Sciatic nerve (tissue), 2 donors: ENCODE results near the gene SNAP25. TPM values are rescaled to one million over a fixed set of nuclear protein-coding genes. Genes with fewer than 3 reads are reported as not detected.
A peak's percentile ranks its signal among the peaks of the same experiment; 100 is the strongest.

Experiments
- ATAC-seq: fragments of 200-7000 bp; cut with Tn5 transposase; one replicate; pipeline ENCODE4 v1.9.1; 2020; ENCODE audit warnings: mild to moderate bottlenecking, moderate library complexity
- DNase-seq: peaks from one replicate; pipeline ENCODE4 v3.0.0-alpha.2; 2020; ENCODE audit warnings: low spot score
- intact Hi-C: fragments of 100-400 bp; cut with DNase I; formaldehyde crosslinking; loops from one replicate; pipeline ENCODE4 v1.14.2; 2022
- total RNA-seq: library from RNA; stranded (reverse); fragmentation: NEBNext Ultra II Directional; extraction: Animal tissue kit (Norgen Biotek cat#: 25700); gene quantifications from one replicate; pipeline ENCODE4 v1.2.1, GENCODE V29; 2021
- donor health status: DM: no; HTN: no; CAD: no.
- donor health status: DM: no; HTN: no; CAD: no.

The SNAP25 gene
- total RNA-seq, 1 donor from 2014 or later = 2.5 TPM

DNA sequence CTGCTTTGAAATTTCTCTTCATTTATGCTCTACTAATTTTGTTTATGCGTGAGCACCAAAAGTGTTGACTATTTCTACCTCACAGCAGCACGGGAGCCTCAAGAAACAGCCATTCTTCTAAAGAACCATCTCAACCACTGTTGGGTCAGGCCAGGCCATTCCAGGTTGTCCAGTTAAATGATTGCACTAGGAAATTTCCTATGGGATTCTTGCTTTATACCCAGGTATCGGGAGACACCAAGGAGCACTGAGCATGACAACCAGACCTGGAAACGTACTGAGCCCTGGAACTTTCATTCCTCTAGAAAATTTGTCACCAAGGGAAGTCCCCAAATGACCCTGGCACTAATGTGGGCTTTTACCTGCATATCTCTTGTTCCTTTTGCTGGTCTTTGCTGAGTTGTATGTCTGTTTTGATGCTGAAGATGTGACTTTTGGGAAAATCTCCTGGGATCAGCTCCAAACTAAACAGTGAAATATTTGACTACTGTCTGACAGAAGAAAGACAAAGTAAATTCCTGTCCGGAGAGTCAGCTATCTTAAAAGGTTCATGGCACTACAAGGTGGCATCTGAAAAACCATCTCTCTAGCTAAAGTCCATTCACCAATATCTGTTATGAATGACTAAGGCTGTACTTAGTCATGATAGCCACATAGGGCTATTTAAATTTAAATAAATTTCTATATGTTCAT, 70.5 kb downstream of the SNAP25 start:
- DNase-seq (no peak), ATAC-seq (no peak)
- intact Hi-C loops = no loop called here

- ATAC-seq = no peak
- intact Hi-C loops = no loop called here
- no peak for DNase-seq
These were observed 73.1 kb downstream of the SNAP25 start for GRCh38 chr20:10291568-10292248.

DNA sequence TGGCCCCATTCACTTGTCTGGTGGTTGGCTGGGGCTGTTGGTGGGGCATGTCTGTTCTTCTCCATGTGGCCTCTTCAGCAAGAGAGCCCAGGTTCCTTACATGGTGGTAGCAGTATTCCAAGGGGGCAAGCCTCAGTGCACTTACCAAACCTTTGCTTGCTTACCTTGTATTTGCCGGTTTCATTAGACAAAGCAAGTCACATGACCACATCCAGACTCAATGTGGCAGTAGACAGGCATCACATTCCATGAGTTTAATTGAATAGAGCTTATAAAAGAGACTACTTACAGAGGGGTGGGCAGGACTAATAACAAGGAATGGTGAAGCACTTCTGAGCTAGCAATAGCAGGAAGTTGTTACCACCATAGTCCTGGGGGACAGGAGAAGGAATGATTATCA, 78.6 kb downstream of the SNAP25 start:
- ATAC-seq = no peak

DNA sequence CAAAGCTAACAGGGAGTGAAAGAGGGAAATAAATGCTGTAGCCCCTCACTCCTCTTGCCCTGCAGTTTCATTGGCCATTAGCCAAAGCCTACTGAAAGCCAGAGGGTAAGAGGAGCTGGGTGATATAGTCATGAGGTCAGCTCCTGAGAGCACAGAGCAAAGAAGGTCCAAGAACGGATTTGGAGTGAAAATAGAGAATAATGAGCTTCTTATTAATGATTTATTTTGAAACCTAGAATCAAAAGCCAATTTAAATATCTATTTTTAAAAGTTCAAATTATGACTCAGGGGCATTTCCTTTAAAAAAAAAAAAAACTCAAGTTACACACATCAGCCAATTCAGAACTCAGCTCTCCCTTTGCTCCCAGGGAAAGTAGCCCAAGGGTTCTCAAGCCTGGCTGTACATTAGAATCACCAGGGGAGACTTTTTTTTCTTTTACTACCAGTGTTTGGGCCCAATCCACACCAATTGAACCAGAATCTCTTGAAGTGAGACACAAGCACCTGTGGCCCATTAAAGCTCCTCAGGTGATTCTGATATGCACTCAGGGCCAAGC, 79.1 kb downstream of the SNAP25 start:
- ATAC-seq (no peak), DNase-seq (no peak)
- intact Hi-C loops = loop anchor here (5.0 kb wide), 1 partner anchor 725 kb away; no protein-coding TSS in a partner anchor

More for the DNA sequence above, 78.6 kb downstream of the SNAP25 start:
- intact Hi-C loops = loop anchor here (5.0 kb wide), 1 partner anchor 725 kb away; no protein-coding TSS in a partner anchor
- no peak for DNase-seq

DNA sequence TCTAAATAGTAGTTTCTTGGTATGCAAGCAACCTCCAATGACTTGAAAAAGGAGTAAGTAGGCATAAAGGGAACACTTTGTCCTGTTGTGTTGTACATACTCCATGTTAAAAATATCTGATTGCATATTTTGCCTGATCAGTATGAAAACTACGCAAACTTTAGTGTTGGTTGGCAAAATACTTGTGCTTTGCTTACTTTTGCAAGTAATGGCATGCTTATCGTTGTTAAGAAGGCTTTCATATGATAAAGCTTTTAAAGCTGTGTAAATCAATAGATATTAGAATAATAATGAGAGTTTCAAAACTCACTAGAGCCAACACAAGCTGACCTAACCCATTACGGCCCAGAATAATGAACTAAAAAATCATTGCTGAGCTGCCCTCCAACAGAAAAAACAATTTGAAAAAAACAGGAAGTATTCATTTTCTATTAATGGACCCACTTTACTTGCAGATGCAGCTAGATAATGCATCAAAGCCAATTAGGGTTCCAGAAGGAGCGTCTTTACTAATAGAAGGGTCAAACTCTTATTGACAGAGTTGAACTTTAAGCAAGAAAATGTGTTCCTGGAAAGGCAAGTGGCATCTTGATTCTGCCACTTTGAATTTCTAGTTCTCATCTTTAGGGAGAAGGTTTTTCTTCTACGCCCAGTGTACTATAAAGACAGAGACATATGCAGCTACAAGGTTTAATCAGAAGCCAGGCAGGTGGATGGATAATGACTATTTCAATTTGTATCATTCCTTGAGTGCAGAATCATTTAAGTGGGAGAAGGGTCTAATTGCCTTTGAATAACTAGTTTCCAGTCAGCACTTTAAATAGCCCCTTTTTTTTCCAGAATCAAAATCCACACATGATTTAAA, 82.2 kb downstream of the SNAP25 start:
- intact Hi-C loops = no loop called here
- no peak for ATAC-seq
- no peak for DNase-seq

GRCh38 chr20:10303852-10304251, 85.2 kb downstream of the SNAP25 start:
- ATAC-seq (no peak), DNase-seq (no peak)
- intact Hi-C loops = no loop called here

DNA sequence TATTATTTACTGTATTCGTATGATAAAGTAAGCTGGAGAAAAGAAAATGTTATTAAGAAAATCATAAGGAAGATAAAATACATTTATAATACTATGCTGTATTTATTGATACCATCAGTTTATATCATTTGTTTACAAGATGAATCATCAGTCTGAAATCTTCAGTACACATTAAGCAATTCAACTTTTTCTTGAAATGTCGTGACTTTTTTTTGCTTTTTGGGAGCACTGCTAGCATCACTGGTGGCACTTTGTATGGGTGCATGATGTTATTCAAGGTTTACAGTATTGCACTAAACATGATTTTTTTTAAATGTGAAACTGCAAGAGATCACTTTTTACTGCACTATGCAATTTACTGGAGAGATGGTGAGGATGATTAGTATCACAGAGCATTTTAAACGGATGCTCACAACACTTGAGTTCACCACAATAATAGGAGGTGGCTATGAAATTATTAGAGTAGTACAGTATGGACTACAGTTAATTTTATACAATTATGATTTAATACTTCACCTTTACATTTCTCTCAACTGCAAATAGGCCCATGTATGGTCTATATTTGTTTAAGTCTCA, 85.9 kb downstream of the SNAP25 start:
- intact Hi-C loops = no loop called here
- ATAC-seq = no peak
- DNase-seq = no peak

DNA sequence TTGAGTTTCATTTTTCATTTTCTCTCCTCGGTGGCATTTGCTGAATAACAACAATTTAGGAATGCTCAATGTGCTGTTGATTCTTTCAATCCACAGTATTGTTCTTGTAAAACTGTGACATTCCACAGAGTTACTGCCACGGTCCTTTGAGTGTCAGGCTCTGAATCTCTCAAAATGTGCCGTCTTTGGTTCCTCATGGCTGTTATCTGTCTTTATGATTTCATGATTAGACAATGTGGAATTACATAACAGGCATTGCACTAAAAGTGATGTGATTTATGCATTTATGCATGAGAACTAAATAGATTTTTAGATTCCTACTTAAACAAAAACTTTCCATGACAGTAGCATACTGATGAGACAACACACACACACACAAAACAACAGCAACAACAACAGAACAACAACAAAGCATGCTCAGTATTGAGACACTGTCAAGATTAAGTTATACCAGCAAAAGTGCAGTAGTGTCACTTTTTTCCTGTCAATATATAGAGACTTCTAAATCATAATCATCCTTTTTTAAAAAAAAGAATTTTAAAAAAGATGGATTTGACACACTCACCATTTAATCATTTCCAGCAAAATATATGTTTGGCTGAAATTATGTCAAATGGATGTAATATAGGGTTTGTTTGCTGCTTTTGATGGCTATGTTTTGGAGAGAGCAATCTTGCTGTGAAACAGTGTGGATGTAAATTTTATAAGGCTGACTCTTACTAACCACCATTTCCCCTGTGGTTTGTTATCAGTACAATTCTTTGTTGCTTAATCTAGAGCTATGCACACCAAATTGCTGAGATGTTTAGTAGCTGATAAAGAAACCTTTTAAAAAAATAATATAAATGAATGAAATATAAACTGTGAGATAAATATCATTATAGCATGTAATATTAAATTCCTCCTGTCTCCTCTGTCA, 88.1 kb downstream of the SNAP25 start:
- DNase-seq (no peak), ATAC-seq (no peak)
- intact Hi-C loops = no loop called here

GRCh38 chr20:10307359-10307735, 88.7 kb downstream of the SNAP25 start:
- intact Hi-C loops = no loop called here
- no peak for ATAC-seq

DNA sequence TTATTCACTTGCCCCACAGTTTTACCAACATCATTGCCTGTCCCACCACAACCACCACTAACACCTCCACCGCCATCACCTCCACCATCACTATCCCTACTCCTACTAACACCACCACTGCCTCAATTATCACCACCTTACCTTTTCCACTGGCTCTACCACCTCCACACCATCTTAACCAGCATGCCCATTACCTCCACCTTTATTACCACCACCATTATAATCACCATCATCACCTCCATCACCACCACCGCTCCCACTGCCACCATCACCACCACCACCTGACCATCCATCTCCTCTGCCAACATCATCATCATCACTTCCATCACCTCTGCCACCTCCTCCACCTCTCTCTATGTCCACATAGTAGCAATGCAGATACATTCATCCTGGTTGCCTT, 90.0 kb downstream of the SNAP25 start:
- no peak for DNase-seq
- intact Hi-C loops = no loop called here
- no peak for ATAC-seq

More at GRCh38 chr20:10307359-10307735, 88.7 kb downstream of the SNAP25 start:
- DNase-seq = no peak

DNA sequence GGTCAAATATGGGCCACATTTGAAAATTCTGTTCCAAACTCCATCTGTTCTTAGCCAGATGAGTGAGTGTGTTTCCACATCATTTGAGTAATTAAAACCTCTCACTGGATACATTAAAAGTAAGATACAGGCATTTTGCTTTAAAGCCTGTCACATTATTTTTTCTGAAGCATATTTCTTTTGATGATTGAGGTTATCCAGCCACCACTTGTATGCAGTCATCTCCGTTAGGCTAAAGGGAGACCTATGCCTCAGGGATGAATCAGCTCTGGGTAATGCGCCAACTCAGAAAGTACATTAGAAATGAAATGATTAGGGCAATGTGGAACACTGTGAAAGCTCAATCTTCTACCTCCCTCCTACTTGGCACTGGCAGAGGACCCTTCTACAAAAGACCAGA, 90.7 kb downstream of the SNAP25 start:
- no peak for DNase-seq
- ATAC-seq = no peak
- intact Hi-C loops = no loop called here

GRCh38 chr20:10312111-10312510, 93.5 kb downstream of the SNAP25 start:
- no peak for DNase-seq
- no peak for ATAC-seq

DNA sequence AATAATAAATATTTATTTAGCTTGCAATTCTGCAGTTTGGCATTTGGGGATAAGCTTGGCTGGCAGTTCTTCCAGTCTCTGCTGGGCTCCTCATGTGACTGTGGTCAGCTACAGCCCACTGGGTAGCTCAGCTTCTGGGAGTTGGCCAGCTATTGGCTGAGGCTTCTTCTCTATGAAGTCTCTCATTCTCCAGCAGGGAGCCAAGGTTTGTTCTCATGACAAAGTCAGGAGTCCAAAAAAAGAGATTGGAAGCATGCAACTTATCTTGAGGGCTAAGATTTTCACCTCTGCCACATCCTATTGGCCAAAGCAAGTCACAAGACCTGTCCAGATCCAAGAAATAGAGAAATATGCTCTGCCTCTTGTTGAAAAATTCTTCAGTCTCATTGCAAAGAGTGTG, 94.6 kb downstream of the SNAP25 start:
- intact Hi-C loops = no loop called here
- ATAC-seq (peak; percentile 49), DNase-seq (no peak)

More at GRCh38 chr20:10312111-10312510, 93.5 kb downstream of the SNAP25 start:
- intact Hi-C loops = no loop called here

GRCh38 chr20:10313701-10314100, 95.1 kb downstream of the SNAP25 start:
- no peak for DNase-seq
- intact Hi-C loops = no loop called here
- peak; percentile 28 for ATAC-seq

- DNase-seq (no peak), ATAC-seq (peak; percentile 34)
- intact Hi-C loops = no loop called here
These were observed 95.6 kb downstream of the SNAP25 start for GRCh38 chr20:10314198-10314597.

DNA sequence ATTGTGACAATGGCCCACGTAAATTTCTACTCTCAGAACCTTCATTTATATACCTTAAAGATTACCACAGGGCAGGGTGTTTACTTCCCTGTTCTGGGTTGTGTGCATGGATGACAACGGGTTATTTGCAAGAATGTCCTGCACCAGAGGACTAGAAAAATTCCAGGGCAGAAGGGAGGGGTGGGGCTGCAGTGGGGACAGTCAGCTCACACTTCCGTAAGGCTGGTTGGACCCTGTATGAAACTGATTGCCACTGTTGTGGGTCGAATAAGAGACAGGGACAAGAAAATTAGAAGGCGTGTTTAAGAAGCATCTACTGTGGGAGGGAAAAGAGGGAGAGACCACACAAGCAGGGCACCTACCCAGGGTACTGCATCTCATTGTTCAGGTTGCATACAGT, 96.5 kb downstream of the SNAP25 start:
- ATAC-seq (no peak), DNase-seq (no peak)
- intact Hi-C loops = no loop called here

GRCh38 chr20:10316582-10316981, 98.0 kb downstream of the SNAP25 start:
- ATAC-seq (no peak), DNase-seq (no peak)
- intact Hi-C loops = no loop called here
